Measurements from ENCODE around the gene GLO1.

Gene GLO1

GRCh38 chr6:38702558-38703397, at the start of gene GLO1:
TSS of gene GLO1 (minus strand) at chr6:38703145. CDS start at chr6:38703054, 91 bp downstream.
- peak; percentile 97 for DNase-seq

DNA sequence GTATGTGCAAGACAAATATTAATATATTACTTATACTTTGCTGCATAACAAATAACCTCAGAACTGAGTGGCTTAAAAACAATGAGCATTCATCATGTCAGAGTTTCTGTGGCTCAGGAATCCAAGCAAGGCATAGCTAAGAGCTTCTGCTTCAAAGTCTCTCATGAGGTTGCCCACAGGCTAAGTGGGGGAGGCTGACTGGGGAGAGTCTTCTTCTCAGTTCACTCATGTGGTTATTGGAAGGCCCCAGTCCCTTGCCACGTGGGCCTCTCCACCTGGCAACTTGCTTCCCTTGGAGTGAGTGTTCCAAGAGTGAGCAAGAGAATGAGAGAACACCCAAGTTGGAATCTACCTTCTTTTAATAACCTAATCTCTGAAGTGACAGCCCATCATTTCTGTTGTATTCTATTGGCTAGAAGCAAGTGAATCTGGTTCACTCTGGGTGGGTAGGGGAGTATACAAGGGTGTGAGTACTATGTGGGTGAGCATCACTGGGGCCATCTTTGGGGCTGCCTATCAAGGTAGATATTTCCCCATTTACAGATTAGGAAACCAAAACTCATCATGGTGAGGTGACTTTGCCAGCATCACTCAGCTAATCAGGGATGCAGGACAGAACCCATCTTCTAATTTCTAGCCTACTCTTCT, 48.1 kb upstream of the GLO1 start:
- DNase-seq, result no peak

DNA sequence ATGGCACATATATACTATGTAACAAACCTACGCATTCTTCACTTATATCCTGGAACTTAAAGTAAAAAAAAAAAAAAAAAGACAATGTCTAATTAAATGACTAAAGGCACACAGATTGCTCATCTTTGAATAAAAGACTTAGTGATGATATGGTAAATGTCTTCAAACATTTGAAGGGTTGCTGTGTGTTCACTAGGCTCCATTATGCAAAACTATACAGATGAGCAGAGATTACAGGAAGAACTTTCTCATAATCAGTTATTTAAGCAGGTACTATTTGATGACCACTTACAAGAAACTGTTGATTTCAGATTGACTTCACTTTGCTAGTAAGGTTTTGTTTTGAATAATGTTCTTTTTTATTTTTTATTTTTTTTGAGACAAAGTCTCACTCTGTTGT, 46.5 kb upstream of the GLO1 start:
- no peak for DNase-seq

GRCh38 chr6:38739532-38739931, 36.6 kb upstream of the GLO1 start:
- no peak for DNase-seq

DNA sequence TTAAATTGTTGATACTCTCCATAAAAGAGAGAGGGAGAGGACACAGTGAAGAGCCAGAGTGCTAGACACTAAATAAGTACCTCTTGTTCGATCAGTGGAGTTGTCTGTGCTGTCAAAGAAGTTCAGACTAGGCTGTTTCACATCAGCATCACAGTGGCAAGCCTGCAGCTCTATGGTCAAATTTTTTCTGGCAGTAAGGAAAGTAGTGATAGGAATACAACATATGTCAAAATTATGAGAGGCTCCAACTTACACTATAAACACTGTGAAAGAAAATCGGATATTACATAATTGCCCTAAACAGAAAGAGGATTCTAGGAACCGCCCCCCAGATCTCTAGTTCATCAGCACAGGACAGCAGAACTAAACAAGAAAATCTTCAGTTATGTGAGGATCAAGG, 35.3 kb upstream of the GLO1 start:
- no peak for DNase-seq

DNA sequence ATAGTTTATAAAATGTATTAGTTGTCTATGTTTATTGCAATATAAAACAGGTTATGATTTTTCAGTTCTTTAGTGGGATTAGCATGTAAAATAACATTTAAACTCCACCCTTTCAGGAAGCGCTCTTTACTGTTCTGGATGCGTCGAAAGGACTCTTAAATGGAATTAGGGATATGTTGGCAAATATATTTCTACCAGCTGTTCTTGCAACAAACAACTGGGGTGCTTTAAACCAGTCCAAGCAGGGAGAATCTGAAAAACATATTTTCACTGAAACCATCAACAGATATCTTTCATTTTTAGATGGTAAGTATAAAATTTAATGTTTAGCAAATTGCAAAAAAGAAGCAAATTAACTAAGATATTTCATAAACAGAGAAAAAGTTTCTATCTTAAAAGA, 34.0 kb upstream of the GLO1 start:
- DNase-seq, result no peak

- no peak for DNase-seq
Observed at GRCh38 chr6:38730140-38730862, 27.4 kb upstream of the GLO1 start.

GRCh38 chr6:38728203-38728602, 25.3 kb upstream of the GLO1 start:
- no peak for DNase-seq

DNA sequence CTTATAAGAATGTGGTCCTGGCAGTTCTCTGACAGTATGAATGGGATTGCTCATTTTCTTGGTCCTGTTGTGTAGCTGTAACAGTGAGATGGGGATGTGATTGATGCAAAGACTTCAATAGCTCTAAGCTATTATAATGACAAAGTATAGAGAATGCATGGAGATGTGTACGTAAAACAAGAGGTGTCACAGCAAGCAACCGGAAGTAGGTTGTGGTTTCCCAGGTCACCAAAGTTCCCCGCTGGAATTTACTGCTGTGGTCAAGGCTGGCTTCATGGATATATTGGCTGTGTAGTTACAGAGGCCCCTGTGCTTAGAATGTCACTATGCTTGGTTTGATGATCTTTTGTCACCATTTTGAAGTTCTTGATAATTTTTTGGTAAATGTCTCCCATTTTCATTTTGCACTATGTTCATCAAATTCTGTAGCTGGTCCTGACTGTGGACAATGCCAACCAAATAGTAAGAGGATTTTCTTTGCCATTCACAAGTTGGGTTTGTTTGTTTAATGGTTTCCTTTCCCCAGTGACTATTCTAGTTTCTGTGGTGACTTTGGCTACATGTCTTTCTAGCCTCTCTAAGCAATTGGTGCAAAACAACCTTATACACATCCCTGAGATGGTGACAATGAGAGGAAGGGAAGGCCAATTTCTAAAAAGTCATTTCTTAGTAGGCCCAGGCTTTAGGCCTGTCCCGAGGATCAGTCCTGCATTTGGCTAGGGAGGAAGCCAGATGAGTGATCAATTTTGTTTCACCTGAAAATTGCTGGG, 22.7 kb upstream of the GLO1 start:
- DNase-seq, result no peak

- no peak for DNase-seq
Observed at GRCh38 chr6:38724343-38724742, 21.4 kb upstream of the GLO1 start.

DNA sequence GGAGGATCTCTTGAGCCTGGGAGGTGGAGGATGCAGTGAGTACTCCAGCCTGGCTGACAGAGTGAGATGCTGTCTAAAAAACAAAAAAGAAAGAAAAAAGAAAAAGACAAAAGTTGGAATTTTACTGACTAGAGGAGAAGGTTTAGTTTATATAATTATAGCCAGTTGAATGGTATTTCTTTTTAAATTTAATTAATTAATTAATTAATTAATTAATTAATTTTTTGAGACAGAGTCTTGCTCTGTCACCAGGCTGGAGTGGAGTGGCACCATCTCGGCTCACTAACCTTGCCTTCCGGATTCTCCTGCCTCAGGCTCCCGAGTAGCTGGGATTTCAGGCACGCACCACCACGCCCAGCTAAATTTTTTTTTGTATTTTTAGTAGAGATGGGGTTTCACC, 20.8 kb upstream of the GLO1 start:
- no peak for DNase-seq

GRCh38 chr6:38722727-38723334, 19.9 kb upstream of the GLO1 start:
- DNase-seq, result no peak

DNA sequence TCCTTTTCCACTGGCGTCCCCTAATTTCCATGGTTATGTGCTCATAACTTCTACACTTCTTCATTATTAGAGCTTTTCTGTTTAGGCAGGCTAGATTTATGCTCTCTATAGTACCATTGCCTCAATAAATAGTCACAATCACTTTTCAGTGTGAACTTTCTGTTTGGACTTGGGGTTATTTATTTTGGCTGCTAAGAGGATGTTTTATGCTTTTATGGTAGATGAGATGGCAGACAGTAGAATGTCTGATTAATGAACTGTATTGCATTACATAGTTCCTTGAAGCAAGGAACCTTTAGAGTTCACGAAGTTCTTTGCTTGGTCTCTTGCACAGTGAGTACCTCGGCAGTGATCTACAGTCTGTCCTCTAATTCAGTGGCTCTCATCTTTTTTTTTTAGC, 19.1 kb upstream of the GLO1 start:
- no peak for DNase-seq

- peak; percentile 10 for DNase-seq
Observed at GRCh38 chr6:38720295-38720694, 17.4 kb upstream of the GLO1 start.

DNA sequence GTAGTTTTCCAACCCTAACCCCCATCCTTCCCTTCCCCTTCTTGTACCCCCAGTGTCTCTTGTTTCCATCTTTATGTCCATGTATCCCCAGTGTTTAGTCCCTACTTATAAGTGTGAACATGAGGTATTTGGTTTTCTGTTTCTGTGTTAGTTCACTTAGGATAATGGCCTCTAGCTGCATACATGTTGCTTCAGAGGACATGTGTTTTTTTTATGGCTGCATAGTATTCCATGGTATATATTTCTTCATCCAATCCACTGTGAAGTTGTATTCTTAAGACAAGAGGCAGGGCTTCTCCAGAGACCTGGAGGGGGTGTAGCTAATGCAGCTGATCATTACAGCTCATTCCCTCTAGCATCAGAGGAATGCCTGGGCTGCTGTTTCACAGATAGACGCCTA, 16.4 kb upstream of the GLO1 start:
- DNase-seq, result no peak

DNA sequence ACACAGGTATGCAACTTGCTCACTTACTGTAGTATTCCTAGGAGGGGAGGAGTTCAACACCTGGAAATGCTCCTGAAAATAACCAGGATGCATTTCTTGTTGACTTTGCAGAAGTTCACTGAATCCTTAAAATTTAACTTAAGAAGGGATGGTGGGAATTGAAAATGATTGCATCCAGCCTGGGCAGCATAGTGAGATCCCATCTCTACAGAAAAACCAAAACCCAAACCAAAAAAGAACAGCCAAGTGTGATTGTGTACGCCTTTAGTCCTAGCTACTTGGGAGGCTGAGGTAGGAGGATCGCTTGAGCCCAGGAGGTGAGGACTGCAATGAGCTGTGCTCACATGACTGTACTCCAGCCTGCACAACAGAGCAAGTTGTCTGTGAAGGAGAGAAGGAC, 13.9 kb upstream of the GLO1 start:
- DNase-seq, result no peak

- DNase-seq, result no peak
Observed at GRCh38 chr6:38715016-38715689, 12.2 kb upstream of the GLO1 start, which contains the start of gene DNAH8. TSS of gene DNAH8 (plus strand) at chr6:38715311. CDS start at chr6:38722810, 7,499 bp downstream.

- no peak for DNase-seq
Observed at GRCh38 chr6:38714239-38715015, 11.5 kb upstream of the GLO1 start.

DNA sequence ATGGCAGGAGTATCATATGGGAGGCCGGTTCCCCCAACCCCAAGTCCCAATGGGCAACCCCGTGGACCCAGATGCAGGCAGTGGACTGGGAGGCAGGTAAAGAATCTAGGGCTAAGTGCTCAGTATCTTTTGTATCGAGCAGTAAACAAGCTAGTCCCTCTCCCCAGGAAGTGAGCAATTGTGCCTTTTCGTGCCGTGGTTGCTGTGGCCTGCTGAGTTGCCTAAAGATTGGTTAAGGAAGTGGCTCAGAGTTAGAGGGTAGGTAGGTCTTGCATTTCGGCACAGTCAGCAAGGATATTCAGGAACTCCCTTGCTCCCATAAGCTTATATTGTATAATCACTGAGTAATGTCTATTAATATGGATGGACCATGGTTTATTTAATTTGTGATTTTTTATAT, 10.9 kb upstream of the GLO1 start:
- no peak for DNase-seq

DNA sequence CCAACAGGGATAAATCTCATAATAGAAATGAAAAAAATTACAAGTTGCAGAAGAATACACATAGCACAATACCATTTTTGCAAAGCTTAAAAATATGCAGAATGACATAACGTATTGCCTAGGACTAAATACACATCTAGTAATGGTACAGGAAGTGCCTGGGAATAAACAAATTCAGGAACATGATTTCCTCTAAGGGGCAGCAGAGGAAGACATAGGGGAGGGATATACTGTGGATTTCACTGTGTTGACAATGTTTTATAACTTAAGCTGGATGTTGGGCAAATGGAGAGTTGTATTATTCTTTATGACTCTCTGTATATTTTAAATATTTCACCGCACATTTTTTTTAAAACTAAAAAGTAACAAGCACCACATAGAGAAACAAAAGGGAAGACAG, 5.6 kb upstream of the GLO1 start:
- no peak for DNase-seq

GRCh38 chr6:38705924-38706323, 3.0 kb upstream of the GLO1 start:
- DNase-seq, result no peak
